SHP77 treated with DMSO at 0.1 percent for 48 hours (cell line): ENCODE results near the gene MCIDAS.
A peak's percentile ranks its signal among the peaks of the same experiment; 100 is the strongest.

Source experiments
- DNase-seq: peaks from one replicate; lab custom pipeline; 2025; lab: John Stamatoyannopoulos, UW

MCIDAS gene

DNA sequence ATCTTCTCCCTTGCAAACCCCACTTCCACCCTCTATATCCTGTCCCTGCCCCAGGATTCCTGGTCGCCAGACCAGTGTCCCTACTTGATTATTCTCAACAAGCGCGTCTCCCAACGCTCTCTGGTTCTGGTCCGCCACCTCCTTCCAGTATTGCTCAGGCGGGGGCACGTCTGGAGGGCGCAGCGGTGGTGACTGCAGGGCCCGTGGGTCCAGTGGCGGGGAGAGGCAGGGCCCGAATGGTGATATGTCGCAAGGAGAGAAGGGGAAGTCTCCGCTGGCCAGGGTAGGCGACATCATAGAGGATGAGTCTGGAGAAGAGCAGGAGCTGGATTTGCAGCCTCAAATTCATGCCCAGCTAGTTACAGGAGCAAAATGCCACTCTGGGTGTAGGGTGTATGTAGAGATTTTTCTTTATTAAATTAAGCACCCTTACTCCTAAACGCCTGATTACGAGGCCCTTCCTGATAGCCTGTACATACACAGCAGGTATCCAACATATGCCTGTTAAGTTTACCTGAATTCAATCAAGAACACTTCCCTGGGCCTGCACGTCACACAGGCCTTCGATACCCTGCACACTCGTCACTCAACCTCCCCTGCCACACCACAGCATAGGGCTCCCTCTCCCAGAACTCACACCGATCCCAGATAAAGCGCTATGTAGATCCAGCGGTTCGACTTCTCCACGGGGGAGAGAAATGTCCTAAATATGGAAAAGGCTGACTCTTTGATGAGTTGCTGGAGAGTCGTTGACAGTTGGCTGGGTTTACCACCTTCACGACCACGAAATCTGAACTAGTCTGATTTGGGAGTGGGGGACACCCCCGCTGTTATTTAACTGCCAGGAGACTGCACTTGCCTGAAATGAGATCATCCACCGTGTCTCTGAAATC, 4.8 kb downstream of the MCIDAS start:
- DNase-seq, result no peak

DNA sequence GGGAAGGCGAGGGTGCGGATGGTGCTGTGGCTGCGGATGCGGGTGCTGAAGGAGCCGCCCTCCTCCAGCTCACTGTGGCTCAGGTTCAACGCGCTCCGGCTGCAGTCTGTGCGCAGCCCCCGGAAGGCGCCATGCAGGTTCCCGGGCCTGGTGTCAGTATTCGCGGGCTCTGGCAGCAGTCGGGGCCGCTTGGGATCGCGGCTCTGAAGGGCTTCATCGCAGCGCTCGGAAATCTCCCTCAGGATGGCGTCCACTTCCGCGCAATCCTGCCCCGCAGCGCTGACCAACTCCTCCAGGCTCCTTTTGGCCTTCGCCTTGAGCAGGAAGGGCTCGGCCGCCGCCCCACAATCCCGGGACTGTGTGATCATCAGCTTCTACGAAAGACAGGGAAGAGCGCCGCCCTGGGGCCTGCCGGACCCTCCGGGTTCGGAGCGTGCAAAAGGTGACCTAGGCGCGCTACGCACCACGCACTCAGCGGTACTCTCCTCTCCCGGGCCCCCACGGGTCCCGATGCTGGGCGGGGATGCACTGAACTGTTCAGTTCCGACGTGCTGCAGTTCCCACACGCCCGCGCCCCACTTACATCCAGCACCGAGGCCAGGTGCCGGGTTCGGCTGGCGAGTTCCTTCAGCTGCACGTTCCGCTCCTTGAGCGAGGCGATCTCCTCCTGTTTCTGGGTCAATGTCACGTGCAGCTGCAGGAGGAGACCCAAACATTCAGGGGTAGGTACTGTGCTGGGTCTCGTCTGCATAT, 6.5 kb downstream of the MCIDAS start:
- no peak for DNase-seq

DNA sequence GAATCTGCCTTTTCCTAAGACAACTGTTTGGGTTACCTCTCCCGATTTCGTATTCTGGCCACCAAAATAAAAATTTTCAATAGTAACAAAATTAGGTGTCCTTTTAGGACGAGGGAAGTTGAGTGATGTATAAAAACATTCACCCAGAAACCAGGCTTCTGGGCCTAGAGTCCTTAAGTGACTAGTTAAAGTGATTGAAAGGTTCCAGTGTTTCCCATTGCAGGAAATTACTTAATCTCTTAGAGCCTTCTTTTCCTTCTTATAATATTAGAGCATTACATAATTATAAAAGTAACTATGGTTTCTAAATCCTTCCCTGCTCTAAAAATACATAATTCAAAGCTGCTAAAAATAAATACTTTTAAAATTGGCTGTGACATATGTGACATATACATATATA, 7.3 kb downstream of the MCIDAS start:
- no peak for DNase-seq

DNA sequence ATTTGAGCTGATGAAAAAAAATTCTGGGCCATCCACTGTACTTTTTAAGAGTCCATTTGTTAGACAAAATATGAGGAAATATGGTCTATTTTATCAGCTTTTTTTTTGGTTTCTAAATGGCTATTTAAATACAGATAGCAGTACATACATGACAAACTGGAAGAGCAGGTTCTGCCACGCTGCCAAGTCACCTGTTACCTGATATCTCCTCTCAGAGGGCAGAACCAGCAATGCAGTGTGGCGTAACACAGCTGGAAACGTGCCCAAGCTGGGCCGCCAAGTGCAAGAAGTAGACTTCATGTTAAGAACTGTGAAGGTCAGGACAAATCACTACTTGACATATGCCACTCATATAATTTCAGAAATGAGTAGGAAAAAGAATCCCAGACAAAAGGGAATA, 8.1 kb downstream of the MCIDAS start:
- no peak for DNase-seq

DNA sequence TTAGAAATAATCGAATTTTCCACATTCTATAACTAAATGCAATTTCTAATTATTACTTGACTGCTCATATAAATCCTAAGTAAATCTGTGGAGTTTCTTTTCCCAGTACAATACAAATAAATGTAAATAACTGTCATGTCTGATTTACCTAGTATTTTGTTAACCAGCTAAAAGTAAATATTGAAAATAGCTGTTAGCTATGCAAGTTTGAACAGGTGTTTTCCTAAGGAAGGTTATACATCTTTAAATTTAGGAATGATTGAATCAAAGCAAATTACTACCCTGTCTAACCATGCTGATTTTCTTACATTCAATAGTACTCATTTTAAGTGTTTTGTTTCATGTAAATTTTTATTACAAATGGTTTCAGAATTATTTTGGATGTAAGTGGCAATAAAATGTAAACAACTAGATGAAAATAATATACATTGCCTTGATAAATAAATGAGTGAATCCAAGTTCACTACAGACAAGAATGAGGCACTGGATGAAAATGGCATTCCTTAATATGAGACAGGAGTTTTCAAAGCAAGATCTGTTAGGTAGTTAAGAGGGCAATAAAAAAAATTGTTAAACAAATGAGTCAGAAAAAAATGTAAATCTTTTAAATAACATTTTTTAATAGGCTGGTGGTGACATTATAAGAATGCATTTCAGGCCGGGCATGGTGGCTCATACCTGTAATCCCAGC, 15.8 kb downstream of the MCIDAS start:
- peak; percentile 24 for DNase-seq

DNA sequence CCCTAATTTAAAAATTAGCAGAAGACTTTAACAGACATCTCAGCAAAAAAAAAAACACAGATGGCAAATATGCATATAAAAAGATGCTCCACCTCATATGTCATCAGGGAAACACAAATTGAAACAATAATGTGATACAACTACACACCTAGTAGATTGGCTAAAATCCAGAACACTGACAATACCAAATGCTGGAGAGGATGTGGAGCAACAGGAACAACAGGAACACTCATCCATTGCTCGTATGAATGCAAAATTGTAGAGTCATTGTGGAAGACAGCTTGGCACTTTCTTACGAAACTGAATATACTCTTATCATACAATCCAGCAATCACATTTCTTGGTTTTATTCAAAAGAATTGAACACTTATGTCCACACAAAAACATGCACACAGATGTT, 22.1 kb downstream of the MCIDAS start:
- DNase-seq, result no peak

DNA sequence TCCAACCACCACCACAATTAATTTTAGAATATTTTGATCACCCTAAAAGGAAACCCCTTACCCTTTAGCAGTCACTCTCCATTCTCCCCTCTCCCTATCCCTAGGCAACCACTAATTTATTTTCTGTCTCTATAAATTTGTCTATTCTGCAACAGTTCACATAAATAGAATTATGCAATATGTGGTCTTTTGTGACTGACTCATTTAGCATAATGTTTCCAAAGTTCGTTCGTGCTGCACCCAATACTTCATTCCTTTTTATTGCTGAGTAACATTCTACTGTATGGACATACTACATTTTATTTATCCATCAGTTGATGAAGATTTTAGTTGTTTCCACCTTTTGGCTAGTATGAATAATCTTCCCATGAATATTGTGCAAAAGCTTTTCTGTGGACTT, 36.0 kb downstream of the MCIDAS start:
- DNase-seq, result no peak

DNA sequence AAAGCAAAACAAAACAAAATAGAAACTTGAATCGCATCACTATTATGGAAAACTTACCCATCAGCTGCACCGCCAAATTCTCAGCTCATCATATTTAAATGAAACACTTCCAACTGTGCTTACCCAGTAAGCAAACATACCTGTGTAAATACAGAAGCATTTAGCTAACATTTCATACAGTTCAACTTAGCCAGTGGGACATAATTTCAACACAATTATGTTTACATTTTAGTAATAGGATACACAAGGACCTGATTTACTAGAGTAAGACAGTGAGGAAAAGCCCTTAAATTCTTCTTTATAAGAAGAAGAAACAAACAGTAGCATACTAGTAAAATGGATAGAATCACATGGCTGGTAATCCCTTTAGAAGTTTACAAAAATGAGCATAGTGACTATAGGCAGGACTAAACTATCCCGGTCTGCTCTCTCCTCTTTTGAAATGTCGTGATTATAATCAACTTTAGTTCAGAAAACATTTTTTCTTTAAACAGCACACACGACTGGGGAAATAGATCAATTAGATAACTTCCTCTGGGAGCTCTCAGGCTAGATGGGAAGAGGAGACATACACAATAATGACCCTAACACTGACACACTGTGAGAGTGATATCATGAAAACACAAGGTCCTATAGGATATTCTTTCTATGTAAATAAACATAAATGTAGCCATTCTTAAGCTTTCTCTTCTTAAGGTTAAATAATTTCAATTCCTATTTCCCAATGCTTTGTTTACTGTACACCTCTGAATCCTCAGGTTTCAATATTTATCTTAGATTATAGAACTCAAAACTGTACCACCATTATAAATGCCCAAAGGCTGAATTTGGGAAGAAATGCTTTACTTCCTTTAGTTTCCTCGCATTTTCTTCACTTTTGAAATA, 38.2 kb downstream of the MCIDAS start:
- DNase-seq, result peak; percentile 22

DNA sequence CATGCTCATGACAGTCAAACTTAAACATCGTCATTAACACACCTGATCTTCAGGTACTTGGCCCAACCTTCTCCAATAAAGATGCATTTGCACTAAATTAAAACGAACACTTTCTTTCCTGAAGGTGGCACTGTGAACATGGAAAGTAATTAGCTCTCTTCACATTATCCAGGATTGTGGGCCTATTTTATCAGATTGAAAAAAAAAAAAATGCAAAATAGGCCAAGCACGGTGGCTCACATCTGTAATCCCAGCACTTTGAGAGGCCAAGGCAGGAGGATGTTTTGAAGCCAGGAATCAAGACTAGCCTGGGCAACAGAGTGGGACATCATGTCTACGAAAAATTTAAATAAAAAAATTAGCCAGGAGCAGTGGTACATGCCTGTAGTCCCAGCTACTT, 39.7 kb downstream of the MCIDAS start:
- DNase-seq, result peak; percentile 31

DNA sequence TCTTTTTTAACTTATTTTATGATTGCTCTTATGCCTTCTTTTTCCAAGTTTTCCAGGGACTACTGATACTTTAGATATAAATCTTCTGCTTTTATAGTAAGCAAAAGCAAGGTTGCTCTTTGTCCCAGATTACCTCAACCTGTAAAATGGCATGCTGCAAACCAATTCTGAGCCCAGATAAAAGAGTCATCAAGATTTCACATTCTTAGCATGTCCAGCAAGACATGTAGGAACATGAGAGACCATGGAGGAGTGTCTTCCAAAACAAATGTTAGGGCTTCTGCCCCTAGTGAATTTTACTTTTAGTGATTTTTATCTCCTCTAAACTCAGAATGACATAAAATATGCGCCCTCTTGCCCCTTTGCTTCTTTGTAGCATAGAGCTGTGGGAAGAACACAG, 47.1 kb downstream of the MCIDAS start:
- DNase-seq, result no peak

DNA sequence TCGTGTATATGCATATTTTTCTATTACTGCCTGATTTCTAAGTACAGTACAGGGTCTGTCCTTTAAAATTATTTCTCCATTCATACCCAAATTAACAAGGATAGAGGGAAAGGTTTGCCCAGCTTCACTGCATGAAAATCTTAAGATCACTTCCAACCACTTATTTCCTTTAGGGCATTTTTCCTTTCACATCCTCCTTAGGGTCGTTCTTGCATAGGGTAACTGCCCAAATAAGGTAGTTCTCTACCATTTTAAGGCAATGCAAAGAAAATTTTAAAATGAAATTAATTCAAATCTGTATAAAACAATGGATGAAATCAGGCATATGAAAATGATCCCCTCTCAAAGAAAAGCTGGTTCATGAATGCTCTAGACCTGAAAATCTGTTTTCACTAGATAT, 50.0 kb downstream of the MCIDAS start:
- no peak for DNase-seq

DNA sequence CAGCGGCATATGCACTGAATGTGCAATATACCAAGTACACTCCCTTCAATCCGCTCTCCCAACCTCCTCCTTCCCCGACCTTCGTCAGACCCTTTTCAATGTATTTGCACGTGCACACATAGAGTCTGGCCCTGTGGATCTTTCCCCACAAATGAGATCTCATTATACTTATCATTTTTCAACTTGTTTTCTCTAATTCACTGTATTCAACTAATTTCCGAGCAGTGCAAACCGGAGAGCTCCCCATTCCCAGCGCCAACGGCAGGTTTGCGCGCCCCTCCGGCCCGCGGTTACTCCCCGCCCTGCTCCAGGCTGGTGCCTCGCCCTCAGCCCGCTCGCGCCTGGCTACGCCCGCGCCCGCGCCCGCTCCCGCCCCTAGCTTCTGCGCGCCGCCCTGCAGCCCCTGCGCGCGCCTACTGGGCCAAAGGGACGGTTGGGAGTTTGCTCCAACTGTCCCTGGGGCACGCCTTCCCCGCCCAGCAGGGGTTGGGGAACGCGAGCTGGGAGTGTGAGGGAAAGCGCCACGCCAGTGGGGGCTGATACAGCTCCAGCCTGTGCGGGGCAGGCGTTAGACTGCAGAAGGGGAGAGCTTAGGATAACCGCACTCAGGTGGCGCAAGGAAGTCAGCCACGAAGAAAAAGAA, 50.8 kb downstream of the MCIDAS start:
- peak; percentile 9 for DNase-seq

DNA sequence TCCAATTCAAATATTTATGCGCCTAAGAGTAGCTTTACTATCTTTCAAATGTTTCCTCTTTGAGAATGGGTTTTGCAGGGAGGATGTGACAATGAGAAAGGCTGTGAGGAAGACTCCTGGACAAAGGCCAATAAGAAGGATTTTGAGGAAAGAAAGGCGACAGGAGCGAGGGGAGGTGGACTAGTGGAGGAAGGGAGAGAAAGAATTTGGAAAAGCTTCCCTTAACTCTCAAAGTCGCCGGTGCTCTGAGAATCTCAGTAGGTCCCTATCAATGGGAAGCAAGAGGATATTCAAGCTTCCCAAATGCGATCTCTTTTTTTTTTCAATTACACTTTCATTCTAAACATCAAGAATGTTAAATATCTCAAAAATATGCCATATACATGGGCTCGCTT, 51.3 kb downstream of the MCIDAS start:
- DNase-seq, result no peak

DNA sequence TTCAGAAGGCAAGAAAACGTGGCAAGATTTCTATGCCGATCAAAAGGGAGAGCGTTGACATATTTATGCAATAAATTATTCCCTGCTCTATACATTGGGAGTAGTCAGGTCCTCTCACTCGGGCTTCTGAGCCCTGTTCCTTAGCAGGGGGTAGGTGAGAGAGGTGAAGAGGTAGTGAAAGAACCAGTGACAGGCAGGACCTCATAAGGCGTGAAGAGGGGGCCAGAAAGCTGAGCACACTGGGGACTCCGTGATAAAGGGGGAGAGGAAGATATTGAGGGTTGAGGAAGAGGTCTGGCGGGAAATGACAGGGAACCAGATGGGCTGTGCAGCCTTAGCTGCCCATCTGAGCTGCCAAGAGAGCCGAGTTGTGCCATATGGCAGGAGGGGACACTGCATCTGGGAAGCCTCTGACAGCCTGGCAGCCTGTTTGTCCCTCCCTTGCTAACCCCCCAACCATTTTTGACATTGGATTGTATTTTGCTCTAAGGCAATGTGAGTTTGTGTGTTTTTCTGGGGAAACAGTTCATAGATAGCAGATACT, 53.4 kb downstream of the MCIDAS start:
- DNase-seq, result no peak

DNA sequence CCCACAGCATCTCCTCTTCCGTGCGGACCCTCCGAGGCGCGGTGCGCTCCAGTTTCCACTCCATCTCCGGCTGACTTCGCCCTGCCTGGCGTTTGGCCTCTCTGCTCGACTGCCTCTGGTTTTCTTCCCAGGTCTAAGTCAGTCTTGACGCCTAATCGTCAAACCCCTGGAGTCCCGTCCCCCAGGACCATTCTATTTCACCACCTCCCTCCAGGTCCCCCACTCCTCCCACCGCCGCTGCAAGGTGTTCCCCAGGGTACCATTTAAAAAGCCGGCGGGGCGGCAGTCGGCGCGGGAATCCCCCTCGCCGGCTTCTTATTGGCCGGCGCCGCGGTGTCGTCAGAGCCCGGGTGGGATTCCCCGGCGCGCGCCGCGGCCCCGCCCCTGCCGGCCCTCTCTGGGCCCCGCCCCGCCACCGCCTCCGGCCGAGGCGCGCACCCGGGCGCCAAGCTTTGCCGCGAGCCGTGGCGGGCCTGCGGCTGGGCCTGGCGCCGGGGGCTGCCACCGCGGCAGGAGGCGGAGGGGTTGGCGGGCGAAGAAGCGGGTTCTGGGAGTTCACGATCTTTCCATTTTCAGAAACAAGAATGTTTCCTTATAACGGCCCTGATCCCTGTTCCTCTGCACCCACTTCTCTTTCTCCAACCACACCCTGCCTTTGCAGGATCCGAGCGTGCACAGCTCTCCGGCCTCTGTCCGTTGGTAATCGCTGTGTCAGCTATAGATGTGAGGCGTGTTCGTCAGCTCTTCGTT, 54.0 kb downstream of the MCIDAS start, which contains the start of gene CDC20B:
TSS of gene CDC20B (minus strand) at position 241 of the 750 bp plus-strand sequence. CDS start at position 64, 177 bp downstream.
- peak; percentile 36 for DNase-seq

DNA sequence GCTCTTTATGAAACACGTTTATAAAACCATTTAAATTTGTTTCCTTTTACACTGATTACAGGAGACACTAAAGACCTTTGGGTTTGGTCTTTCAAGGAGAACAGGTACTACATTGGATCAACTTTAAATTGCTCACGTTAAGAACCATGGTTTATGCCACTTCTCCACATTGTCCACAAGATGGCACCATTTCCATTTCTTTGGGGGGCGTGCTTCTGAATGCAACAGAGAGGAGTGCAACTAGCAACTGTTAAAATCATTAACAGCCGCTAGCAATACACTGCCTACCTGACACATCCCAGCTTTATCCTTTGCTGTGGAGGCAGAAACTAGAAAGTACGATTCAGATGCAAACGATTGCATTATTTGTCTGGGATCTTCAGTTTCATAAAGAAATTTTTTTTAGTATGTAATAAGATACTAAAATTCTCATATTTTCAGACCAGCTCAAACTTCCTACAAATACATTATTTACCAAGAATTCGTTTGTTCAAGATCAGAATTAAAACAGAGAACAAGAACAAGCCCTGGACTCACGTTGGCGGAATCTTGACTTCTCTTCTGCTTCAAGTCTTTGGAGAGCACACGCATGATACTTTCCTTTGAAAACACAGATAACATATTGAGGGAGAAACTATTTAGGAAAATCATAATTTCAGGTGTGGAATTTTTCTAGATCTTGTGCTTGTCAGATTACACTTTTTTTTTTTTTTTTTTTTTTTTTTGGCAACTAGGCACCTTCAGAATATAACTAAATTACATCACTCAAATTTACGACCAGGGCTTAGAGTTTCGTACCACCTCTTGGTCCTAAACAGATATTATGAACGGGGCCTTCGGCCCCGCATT, 54.8 kb downstream of the MCIDAS start:
- DNase-seq, result peak; percentile 67

DNA sequence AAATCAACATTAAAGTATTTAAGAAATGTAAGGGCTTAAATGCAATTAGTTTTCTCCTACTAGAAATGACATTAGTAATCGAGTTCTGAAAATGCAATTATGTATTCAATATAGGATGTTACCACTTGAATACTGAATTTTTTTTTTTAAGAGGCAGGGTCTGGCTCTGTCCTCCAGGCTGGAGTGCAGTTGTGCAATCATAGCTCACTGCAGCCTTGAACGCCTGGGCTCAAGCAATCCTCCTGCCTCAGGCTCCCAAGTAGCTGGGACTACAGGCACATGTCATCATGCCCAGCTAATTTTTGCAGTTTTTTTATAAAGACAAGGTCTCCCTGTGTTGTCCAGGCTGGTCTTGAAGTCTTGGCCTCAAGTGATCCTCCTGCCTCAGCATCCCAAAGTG, 55.6 kb downstream of the MCIDAS start:
- no peak for DNase-seq
